Thoracic aorta (tissue), 2 donors: Measurements from ENCODE around the gene ZIC1. TPM values are rescaled to one million over a fixed set of nuclear protein-coding genes. Genes with fewer than 3 reads are reported as not detected.

Source experiments
- ATAC-seq: fragments of 150-250 bp; one replicate; pipeline ENCODE4 v1.8.0; 2017; ENCODE audit warnings: low read depth; ENCODE audit not compliant: insufficient number of reproducible peaks, low FRiP score
- DNase-seq: peaks from one replicate; pipeline ENCODE4 v3.0.0-alpha.2; 2020; ENCODE audit warnings: low spot score
- H3K27ac ChIP-seq, 2 donors: fragments of 200-600 bp; sonication (generic); 1 replicate in 1 of 2; 2 replicates in 1 of 2; pipeline ENCODE4 v1.5.1; 2016; ENCODE audit warnings: mild to moderate bottlenecking in 2 of 2, moderate library complexity in 2 of 2
- H3K27me3 ChIP-seq: fragments of 200-600 bp; sonication (generic); replicated peaks from 2 replicates; pipeline ENCODE4 v1.6.0; 2016; ENCODE audit warnings: mild to moderate bottlenecking; ENCODE audit not compliant: insufficient read depth
- H3K36me3 ChIP-seq: fragments of 200-600 bp; sonication (generic); one replicate; pipeline ENCODE4 v1.5.1; 2016
- H3K4me1 ChIP-seq, 2 donors: fragments of 200-600 bp; sonication (generic); 1 replicate in 1 of 2; 2 replicates in 1 of 2; pipeline versions ENCODE4 v1.5.1 to v1.6.0; 2016; ENCODE audit warnings: low read depth in 2 of 2, mild to moderate bottlenecking in 1 of 2; ENCODE audit not compliant: control insufficient read depth in 1 of 2
- H3K4me3 ChIP-seq: fragments of 200-600 bp; sonication (generic); 2 replicates; pipeline ENCODE4 v1.5.1; 2016; ENCODE audit warnings: mild to moderate bottlenecking
- H3K9me3 ChIP-seq: fragments of 200-600 bp; sonication (generic); 2 replicates; pipeline ENCODE4 v1.5.1; 2016
- CTCF ChIP-seq: fragments of 200-600 bp; sonication (generic); IDR thresholded peaks from one replicate; pipeline ENCODE4 v1.5.1; 2019; ENCODE audit warnings: antibody characterized with exemption
- total RNA-seq, 2 donors: library from RNA; depleted of rRNA; stranded (reverse); fragments of >200 nt; gene quantifications; one replicate each; pipeline versions ENCODE4 v1.1.0 to v1.2.3, GENCODE V29; 2016

ZIC1 gene
- total RNA-seq, 2 donors from 2014 or later: 0.07 TPM; not detected in 1

- TF ChIP-seq CTCF: no peak
- Histone ChIP-seq H3K4me1 (no peaks in the 10 kb centered on the region), H3K36me3 (no peaks in the 10 kb centered on the region), H3K27ac (no peak overlapping the region), H3K9me3 (no peaks in the 10 kb centered on the region), H3K27me3 (no peaks in the 10 kb centered on the region), H3K4me3 (no peak overlapping the region)
- DNase-seq: no peak
- ATAC-seq: no peak
Measured at GRCh38 chr3:147449669-147450068, 40.5 kb downstream of the ZIC1 start.

GRCh38 chr3:147458995-147459704 lies 50.0 kb downstream of the ZIC1 start:
- no peak overlapping the region for H3K4me3 ChIP-seq
- no peaks in the 10 kb centered on the region for H3K36me3 ChIP-seq
- H3K4me1 ChIP-seq: no peaks in the 10 kb centered on the region
- TF ChIP-seq CTCF: no peak
- no peaks in the 10 kb centered on the region for H3K9me3 ChIP-seq
- DNase-seq: no peak
- no peaks in the 10 kb centered on the region for H3K27me3 ChIP-seq
- H3K27ac ChIP-seq: no peak overlapping the region
- no peak for ATAC-seq

GRCh38 chr3:147462856-147463255 lies 53.7 kb downstream of the ZIC1 start:
- H3K4me1 ChIP-seq: no peaks in the 10 kb centered on the region
- H3K27me3 ChIP-seq: no peaks in the 10 kb centered on the region
- no peaks in the 10 kb centered on the region for H3K36me3 ChIP-seq
- H3K27ac ChIP-seq: no peak overlapping the region
- no peaks in the 10 kb centered on the region for H3K9me3 ChIP-seq
- DNase-seq (no peak), ATAC-seq (no peak)
- TF ChIP-seq CTCF: no peak
- H3K4me3 ChIP-seq: no peak overlapping the region

Other genes with a start within 250 kb of the ZIC1 start
- not detected for gene ZIC4, start 2.8 kb upstream of the ZIC1 start, total RNA-seq